ENCODE measurements around the gene SV2B.

The SV2B gene

GRCh38 chr15:91142106-91142744 is 42.2 kb downstream of the SV2B start:
- Mint-ChIP-seq H3K27me3 (peaks cover 26% of the 10 kb centered on the region), H3K9me3 (peaks cover 3% of the 10 kb centered on the region)
- ATAC-seq, result no peak

GRCh38 chr15:91142946-91143345 is 42.9 kb downstream of the SV2B start:
- DNase-seq (no peak), ATAC-seq (no peak)
- H3K27ac Mint-ChIP-seq, result no peak overlapping the region
- no peaks in the 10 kb centered on the region for H3K4me1 Mint-ChIP-seq
- H3K4me3 Mint-ChIP-seq, result no peak overlapping the region
- H3K36me3 Mint-ChIP-seq (ENCODE audit: low read depth), result no peaks in the 10 kb centered on the region
- H3K9me3 Mint-ChIP-seq, result peaks cover 2% of the 10 kb centered on the region
- peaks cover 27% of the 10 kb centered on the region for H3K27me3 Mint-ChIP-seq

More at GRCh38 chr15:91142106-91142744, 42.2 kb downstream of the SV2B start:
- H3K4me1 Mint-ChIP-seq, result no peaks in the 10 kb centered on the region
- DNase-seq, result no peak
- H3K27ac Mint-ChIP-seq, result no peak overlapping the region
- no peaks in the 10 kb centered on the region for H3K36me3 Mint-ChIP-seq (ENCODE audit: low read depth)
- no peak overlapping the region for H3K4me3 Mint-ChIP-seq

DNA sequence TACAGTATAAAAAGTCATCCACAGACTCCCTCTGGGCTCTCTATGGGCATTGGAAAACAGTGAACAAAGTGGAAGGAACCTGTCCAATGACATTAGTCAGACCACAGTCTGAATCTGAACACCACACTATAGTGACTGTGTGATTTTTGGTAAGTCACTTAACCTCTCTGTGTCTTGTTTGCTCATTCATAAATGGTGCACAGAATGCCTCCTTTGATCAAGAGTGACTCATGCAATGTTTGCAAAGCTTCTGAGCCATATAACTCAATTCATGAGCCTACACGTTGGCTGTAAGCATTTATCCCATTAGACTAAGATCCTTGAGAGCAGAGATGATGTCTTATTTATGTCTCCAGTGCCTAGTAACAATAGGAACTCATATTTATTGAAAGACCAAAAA is 46.7 kb downstream of the SV2B start:
- H3K9me3 Mint-ChIP-seq, result no peaks in the 10 kb centered on the region
- H3K4me3 Mint-ChIP-seq, result no peak overlapping the region
- peaks cover 39% of the 10 kb centered on the region for H3K27me3 Mint-ChIP-seq
- no peaks in the 10 kb centered on the region for H3K4me1 Mint-ChIP-seq
- H3K27ac Mint-ChIP-seq, result no peak overlapping the region
- DNase-seq, result no peak
- ATAC-seq, result no peak
- no peaks in the 10 kb centered on the region for H3K36me3 Mint-ChIP-seq (ENCODE audit: low read depth)

DNA sequence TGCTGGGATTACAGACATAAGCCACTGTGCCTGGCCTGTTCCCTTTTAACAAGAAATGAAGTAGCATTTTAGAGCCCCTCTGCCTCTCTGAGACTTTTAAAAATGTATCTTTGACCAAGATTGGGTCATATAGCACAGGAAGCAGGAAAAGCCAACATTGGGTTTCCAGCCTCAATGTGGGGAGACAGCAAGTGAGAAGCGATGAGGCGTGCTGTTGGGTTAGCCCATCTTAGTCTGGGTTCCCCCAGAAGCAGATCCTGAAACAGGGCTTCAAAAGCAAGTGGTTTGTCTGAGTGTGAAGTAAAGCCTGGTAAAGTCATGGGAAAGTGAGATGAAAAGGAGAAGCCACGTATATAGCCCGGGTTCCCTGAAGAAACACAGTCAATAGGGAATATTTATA is 48.2 kb downstream of the SV2B start:
- DNase-seq (no peak), ATAC-seq (no peak)
- H3K9me3 Mint-ChIP-seq, result no peaks in the 10 kb centered on the region
- peaks cover 47% of the 10 kb centered on the region for H3K27me3 Mint-ChIP-seq
- H3K27ac Mint-ChIP-seq, result no peak overlapping the region
- no peaks in the 10 kb centered on the region for H3K36me3 Mint-ChIP-seq (ENCODE audit: low read depth)
- no peaks in the 10 kb centered on the region for H3K4me1 Mint-ChIP-seq
- H3K4me3 Mint-ChIP-seq, result no peak overlapping the region

- H3K27ac Mint-ChIP-seq, result no peak overlapping the region
- no peak overlapping the region for H3K4me3 Mint-ChIP-seq
- no peaks in the 10 kb centered on the region for H3K4me1 Mint-ChIP-seq
- DNase-seq (no peak), ATAC-seq (no peak)
- no peaks in the 10 kb centered on the region for H3K9me3 Mint-ChIP-seq
- peaks cover 55% of the 10 kb centered on the region for H3K27me3 Mint-ChIP-seq
- no peaks in the 10 kb centered on the region for H3K36me3 Mint-ChIP-seq (ENCODE audit: low read depth)
Measured at GRCh38 chr15:91150502-91151160, 50.6 kb downstream of the SV2B start.

DNA sequence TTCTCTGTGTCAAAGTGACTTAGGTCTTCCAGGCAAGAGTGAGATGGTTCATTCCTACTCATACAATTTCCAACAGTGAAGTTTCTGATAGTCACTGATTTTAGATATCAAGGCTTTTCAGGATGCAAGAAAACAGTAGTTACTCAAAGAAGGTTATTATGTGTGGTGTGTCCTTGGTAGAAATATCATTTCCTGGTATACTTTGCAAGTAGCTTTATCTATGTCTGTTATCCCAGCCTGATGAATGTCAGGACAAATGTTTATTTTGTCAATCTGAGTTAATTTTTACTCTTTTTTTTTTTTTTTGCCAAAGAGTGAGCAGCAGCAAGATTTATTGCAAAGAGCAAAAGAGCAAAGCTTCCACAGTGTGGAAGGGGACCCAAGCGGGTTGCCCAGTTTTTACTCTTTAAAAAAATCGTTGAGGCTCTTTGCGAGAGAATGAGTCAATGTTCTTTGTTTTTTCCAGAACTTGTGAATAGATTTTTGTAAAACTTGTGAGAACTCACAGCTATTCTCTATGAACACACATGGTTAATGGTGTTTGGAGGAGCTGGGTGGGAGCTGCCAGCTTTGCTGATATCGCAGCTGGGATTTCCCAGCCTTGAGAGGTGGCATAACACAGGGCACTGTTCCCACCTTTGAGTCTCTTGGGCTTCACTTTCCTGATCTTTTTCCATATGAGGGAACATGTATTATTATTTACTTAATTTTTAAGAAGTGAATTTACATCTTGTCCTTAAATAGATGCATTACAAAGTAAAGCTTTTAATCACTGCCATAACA is 51.9 kb downstream of the SV2B start:
- no peaks in the 10 kb centered on the region for H3K9me3 Mint-ChIP-seq
- ATAC-seq (no peak), DNase-seq (no peak)
- no peak overlapping the region for H3K27ac Mint-ChIP-seq
- H3K4me1 Mint-ChIP-seq, result no peaks in the 10 kb centered on the region
- no peak overlapping the region for H3K4me3 Mint-ChIP-seq
- no peaks in the 10 kb centered on the region for H3K36me3 Mint-ChIP-seq (ENCODE audit: low read depth)
- H3K27me3 Mint-ChIP-seq, result peaks cover 45% of the 10 kb centered on the region

DNA sequence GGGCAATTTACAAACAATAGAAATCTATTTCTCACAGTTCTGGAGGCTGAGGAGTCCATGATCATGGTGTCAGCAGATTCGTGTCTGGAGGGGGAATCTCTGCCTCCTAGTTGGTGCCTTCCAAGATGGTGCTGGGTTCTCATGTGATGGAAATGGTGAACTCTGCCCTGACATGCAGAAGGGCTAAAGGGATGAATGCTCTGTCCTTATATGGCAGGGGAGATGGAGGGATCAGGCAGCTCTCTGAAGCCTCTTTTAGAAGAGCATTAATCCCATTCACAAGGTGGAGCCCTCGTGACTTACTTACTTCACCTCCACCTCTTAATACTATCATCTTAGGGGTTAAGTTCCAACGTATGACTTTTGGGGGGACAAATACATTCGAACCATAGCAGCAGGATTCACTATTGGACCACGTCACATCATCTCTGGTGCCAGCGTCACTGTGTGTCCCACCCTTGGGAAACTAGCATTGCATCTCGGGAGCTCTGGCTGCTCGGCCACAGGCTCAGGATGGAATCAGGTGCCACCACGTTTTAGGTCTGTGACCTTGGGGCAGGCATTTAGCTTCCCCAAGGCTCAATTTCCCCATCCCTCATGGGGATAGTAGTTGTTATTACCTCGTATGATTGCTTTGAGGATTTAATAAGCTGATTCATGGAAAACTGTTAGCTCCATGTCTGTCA is 53.0 kb downstream of the SV2B start:
- Mint-ChIP-seq H3K4me1 (no peaks in the 10 kb centered on the region), H3K9me3 (no peaks in the 10 kb centered on the region), H3K27ac (no peak overlapping the region), H3K27me3 (peaks cover 39% of the 10 kb centered on the region), H3K4me3 (no peak overlapping the region), H3K36me3 (ENCODE audit: low read depth) (no peaks in the 10 kb centered on the region)
- ATAC-seq, result no peak
- DNase-seq, result no peak

DNA sequence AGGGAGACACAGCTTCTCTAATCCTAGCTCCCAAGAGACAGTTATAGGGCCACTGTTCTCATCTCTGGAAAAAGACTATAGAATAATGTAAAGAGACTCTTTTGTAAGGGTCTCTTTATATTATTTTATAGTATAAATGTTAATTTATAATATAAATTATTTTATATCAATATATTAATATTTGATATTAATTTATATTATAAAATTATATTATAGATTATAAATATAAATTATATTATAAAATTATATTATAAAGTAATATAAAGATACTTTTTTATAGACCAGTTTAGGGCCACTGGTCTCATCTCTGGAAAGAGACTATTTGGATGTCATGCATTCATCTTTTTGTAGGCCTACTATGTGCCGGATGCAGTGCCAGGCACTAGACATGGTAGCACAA is 53.9 kb downstream of the SV2B start:
- no peak overlapping the region for H3K27ac Mint-ChIP-seq
- H3K36me3 Mint-ChIP-seq (ENCODE audit: low read depth), result no peaks in the 10 kb centered on the region
- no peaks in the 10 kb centered on the region for H3K9me3 Mint-ChIP-seq
- H3K4me3 Mint-ChIP-seq, result no peak overlapping the region
- no peak for DNase-seq
- peaks cover 38% of the 10 kb centered on the region for H3K27me3 Mint-ChIP-seq
- ATAC-seq, result no peak
- H3K4me1 Mint-ChIP-seq, result no peaks in the 10 kb centered on the region

DNA sequence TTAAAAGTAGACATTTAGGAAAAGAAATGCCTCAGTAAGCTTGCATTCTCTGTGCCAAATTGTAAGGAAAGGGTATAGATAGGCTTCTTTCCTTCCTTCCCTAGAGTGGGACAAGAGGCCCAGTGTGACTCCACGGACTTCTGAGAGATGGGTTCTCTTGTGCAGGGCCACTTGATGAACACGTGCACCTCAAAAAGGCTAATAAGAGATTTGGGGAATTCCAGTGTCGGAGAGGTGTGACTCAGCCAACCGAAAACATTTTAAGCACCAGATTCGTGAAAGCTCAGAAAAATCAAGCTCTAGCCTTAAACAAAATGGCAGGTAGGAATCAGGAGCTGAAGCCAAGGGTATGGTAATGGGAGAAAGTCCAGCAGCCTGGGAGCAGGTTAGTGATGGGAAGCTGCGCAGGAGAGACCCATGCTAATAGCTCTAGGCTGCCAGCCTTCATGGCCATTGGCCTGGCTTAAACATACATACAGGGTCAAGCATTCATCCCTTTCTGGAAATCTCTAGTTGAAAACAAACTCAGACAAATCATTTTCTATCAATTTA is 56.2 kb downstream of the SV2B start:
- H3K4me3 Mint-ChIP-seq, result no peak overlapping the region
- no peaks in the 10 kb centered on the region for H3K36me3 Mint-ChIP-seq (ENCODE audit: low read depth)
- no peak overlapping the region for H3K27ac Mint-ChIP-seq
- ATAC-seq (no peak), DNase-seq (no peak)
- H3K9me3 Mint-ChIP-seq, result no peaks in the 10 kb centered on the region
- peaks cover 23% of the 10 kb centered on the region for H3K27me3 Mint-ChIP-seq
- H3K4me1 Mint-ChIP-seq, result no peaks in the 10 kb centered on the region

DNA sequence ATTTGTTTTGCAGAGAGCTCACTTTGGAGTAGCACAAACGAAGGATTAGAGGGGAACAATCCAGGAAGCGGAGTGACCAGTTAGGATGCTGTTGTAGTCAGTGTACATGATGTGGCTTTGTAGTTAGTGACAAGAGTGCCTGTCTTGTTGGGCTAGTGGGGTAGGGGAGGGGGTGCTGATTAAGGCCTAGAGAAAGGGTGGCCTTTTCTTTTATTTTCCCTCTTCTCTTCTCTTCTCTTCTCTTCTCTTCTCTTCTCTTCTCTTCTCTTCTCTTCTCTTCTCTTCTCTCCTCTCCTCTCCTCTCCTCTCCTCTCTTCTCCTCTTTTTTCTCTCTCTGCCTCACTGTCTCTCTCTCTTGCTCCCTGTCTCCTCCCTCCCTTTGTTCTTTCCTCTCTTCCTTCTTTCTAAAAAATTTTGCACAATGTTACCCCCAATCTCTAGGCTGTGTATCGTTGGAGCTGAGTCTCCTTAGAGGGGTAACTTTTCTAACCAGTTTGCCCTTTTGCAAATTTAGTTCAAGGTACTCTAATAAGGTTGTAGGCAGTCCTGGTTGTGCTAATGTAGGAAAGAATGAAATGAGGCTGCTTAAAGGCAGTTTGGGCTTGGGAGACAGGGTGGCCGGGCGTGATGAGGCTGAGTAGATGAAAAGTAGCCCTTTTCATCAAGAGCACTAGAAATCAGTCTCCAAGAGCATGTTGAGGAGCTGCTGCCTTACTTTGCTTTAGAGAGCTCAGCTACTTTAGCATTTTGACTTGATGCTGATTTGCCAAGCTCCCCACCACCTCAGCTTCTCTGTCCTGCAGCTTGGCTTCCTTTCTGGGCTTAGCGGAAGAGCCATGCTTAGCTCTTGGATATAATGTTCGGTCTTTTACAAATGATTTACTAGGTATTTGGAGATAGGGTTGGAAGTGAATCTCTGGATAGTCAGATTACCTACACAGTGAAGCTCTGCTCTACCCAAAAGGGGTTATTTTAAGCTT is 58.6 kb downstream of the SV2B start:
- no peaks in the 10 kb centered on the region for H3K36me3 Mint-ChIP-seq (ENCODE audit: low read depth)
- DNase-seq, result no peak
- H3K27me3 Mint-ChIP-seq, result peaks cover 18% of the 10 kb centered on the region
- H3K4me3 Mint-ChIP-seq, result no peak overlapping the region
- no peak for ATAC-seq
- no peaks in the 10 kb centered on the region for H3K9me3 Mint-ChIP-seq
- H3K27ac Mint-ChIP-seq, result no peak overlapping the region
- H3K4me1 Mint-ChIP-seq, result no peaks in the 10 kb centered on the region

DNA sequence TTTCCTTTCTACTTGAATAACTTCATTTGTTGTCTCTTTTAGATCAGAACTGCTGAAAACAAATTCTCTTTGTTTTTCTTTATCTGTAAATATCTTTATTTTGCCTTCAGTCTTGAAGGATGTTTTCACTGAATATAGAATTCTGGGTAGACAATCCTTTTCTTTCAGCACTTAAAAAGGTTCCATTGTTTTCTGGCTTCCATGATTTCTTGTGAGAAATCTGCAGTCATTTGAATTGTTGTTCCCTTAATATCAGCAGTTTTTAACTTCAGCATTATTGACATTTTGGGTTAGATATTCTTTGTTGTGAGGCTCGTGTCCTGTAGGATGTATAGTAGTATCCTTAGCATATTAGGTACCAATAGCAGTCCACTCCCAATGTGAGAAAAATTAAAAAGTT is 65.8 kb downstream of the SV2B start:
- DNase-seq (no peak), ATAC-seq (no peak)
- Mint-ChIP-seq H3K4me1 (no peaks in the 10 kb centered on the region), H3K27ac (no peak overlapping the region), H3K27me3 (peaks cover 9% of the 10 kb centered on the region), H3K4me3 (no peak overlapping the region), H3K9me3 (peaks cover 15% of the 10 kb centered on the region), H3K36me3 (ENCODE audit: low read depth) (no peaks in the 10 kb centered on the region)

GRCh38 chr15:91168457-91168856 is 68.4 kb downstream of the SV2B start:
- DNase-seq (no peak), ATAC-seq (no peak)
- peaks cover 15% of the 10 kb centered on the region for H3K9me3 Mint-ChIP-seq
- no peak overlapping the region for H3K27ac Mint-ChIP-seq
- H3K27me3 Mint-ChIP-seq, result peaks cover 10% of the 10 kb centered on the region
- H3K36me3 Mint-ChIP-seq (ENCODE audit: low read depth), result no peaks in the 10 kb centered on the region
- no peak overlapping the region for H3K4me3 Mint-ChIP-seq
- H3K4me1 Mint-ChIP-seq, result no peaks in the 10 kb centered on the region

- Mint-ChIP-seq H3K9me3 (peaks cover 8% of the 10 kb centered on the region), H3K27ac (no peak overlapping the region), H3K4me3 (no peak overlapping the region), H3K36me3 (ENCODE audit: low read depth) (no peaks in the 10 kb centered on the region), H3K27me3 (peaks cover 9% of the 10 kb centered on the region), H3K4me1 (no peaks in the 10 kb centered on the region)
- DNase-seq, result no peak
- no peak for ATAC-seq
Measured at GRCh38 chr15:91171334-91171733, 71.3 kb downstream of the SV2B start.
